Measurements from ENCODE around the gene NKIRAS2.
A peak's percentile ranks its signal among the peaks of the same experiment; 100 is the strongest.

The NKIRAS2 gene

DNA sequence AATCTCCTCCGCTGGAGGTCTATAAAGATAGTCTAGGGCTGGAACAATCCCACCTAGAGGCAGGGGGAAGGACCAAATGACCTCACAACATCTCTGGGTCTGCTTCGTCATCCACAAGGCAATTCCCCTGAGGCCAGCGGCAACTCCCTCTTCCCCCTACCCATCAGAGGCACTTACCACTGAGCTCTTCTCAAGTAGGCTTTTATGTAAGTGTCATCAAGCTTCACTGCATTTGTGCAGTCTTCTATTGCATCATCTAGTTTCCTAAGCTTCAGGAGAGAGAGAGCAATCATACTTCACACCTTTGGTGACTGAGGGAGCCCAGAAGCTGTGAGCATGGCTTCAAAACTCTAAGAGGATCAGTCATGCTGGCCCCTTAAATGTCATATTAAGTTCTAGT, 32.2 kb upstream of the NKIRAS2 start (continued):
- TF ChIP-seq, protein P1, sequence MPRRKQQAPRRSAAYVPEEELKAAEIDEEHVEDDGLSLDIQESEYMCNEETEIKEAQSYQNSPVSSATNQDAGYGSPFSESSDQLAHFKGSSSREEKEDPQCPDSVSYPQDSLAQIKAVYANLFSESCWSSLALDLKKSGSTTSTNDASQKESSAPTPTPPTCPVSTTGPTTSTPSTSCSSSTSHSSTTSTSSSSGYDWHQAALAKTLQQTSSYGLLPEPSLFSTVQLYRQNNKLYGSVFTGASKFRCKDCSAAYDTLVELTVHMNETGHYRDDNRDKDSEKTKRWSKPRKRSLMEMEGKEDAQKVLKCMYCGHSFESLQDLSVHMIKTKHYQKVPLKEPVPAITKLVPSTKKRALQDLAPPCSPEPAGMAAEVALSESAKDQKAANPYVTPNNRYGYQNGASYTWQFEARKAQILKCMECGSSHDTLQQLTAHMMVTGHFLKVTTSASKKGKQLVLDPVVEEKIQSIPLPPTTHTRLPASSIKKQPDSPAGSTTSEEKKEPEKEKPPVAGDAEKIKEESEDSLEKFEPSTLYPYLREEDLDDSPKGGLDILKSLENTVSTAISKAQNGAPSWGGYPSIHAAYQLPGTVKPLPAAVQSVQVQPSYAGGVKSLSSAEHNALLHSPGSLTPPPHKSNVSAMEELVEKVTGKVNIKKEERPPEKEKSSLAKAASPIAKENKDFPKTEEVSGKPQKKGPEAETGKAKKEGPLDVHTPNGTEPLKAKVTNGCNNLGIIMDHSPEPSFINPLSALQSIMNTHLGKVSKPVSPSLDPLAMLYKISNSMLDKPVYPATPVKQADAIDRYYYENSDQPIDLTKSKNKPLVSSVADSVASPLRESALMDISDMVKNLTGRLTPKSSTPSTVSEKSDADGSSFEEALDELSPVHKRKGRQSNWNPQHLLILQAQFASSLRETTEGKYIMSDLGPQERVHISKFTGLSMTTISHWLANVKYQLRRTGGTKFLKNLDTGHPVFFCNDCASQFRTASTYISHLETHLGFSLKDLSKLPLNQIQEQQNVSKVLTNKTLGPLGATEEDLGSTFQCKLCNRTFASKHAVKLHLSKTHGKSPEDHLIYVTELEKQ (tag by site-specific recombination; IDR thresholded peaks at IDR 0.05; ENCODE audit: borderline replicate concordance) = no peak
- no peak for TF ChIP-seq ZNF274 (IDR thresholded peaks at IDR 0.05; ENCODE audit: low read length)
- no peak for TF ChIP-seq ZNF274 (tag by site-specific recombination; IDR thresholded peaks at IDR 0.05; ENCODE audit: borderline replicate concordance)
- no peak for TF ChIP-seq ZNF174 (tag by site-specific recombination; IDR thresholded peaks at IDR 0.05)
- no peak for TF ChIP-seq YY1 (tag by site-specific recombination; IDR thresholded peaks at IDR 0.05)
- TF ChIP-seq ZNF366 (tag by site-specific recombination; conservative IDR thresholded peaks at IDR 0.05) = 0 out of 2 replicates have a peak, but pooled peaks have one; percentile 19
- peak; percentile 59 for TF ChIP-seq PATZ1 (tag by site-specific recombination; IDR thresholded peaks at IDR 0.05)
- no peak for TF ChIP-seq ZNF341 (tag by site-specific recombination; IDR thresholded peaks at IDR 0.05; ENCODE audit: low read depth)
- peak; percentile 88 for TF ChIP-seq ZBTB21 (tag by site-specific recombination; IDR thresholded peaks at IDR 0.05)
- TF ChIP-seq ZNF692 (tag by site-specific recombination; IDR thresholded peaks at IDR 0.05) = peak; percentile 66
- no peak for TF ChIP-seq EGR2 (tag by site-specific recombination; IDR thresholded peaks at IDR 0.05; ENCODE audit: low read depth)
- TF ChIP-seq ZBTB17 (tag by site-specific recombination; IDR thresholded peaks at IDR 0.05) = peak; percentile 38; the same call in 1 of the 2 replicates
- TF ChIP-seq OSR2 (tag by site-specific recombination; IDR thresholded peaks at IDR 0.05) = peak; percentile 82
- no peak for TF ChIP-seq SP2 (tag by site-specific recombination; IDR thresholded peaks at IDR 0.05)
- TF ChIP-seq PBX3 (CRISPR knock-in tag; IDR thresholded peaks at IDR 0.05) = no peak
- TF ChIP-seq, protein P2, sequence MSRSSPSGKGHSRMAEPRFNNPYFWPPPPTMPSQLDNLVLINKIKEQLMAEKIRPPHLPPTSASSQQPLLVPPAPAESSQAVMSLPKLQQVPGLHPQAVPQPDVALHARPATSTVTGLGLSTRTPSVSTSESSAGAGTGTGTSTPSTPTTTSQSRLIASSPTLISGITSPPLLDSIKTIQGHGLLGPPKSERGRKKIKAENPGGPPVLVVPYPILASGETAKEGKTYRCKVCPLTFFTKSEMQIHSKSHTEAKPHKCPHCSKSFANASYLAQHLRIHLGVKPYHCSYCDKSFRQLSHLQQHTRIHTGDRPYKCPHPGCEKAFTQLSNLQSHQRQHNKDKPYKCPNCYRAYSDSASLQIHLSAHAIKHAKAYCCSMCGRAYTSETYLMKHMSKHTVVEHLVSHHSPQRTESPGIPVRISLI (tag by site-specific recombination; IDR thresholded peaks at IDR 0.05) = no peak
- TF ChIP-seq, protein P3, sequence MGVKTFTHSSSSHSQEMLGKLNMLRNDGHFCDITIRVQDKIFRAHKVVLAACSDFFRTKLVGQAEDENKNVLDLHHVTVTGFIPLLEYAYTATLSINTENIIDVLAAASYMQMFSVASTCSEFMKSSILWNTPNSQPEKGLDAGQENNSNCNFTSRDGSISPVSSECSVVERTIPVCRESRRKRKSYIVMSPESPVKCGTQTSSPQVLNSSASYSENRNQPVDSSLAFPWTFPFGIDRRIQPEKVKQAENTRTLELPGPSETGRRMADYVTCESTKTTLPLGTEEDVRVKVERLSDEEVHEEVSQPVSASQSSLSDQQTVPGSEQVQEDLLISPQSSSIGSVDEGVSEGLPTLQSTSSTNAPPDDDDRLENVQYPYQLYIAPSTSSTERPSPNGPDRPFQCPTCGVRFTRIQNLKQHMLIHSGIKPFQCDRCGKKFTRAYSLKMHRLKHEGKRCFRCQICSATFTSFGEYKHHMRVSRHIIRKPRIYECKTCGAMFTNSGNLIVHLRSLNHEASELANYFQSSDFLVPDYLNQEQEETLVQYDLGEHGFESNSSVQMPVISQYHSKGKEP (tag by site-specific recombination; IDR thresholded peaks at IDR 0.05) = peak; percentile 88
- no peak for TF ChIP-seq ZNF548 (tag by site-specific recombination; IDR thresholded peaks at IDR 0.05)
- peak; percentile 47; the same call in 1 of the 2 replicates for TF ChIP-seq ZFP69B (tag by site-specific recombination; IDR thresholded peaks at IDR 0.05)
- TF ChIP-seq SP7 (tag by site-specific recombination; IDR thresholded peaks at IDR 0.05) = peak; percentile 59
- no peak for TF ChIP-seq ZNF645 (tag by site-specific recombination; IDR thresholded peaks at IDR 0.05)
- no peak for TF ChIP-seq TRIM28 (IDR thresholded peaks at IDR 0.05; ENCODE audit: borderline replicate concordance, low read length)
- no peak for TF ChIP-seq ZNF639 (tag by site-specific recombination; IDR thresholded peaks at IDR 0.05)
- TF ChIP-seq ZNF707 (tag by site-specific recombination; IDR thresholded peaks at IDR 0.05) = no peak
- TF ChIP-seq MEIS1 (CRISPR knock-in tag; IDR thresholded peaks at IDR 0.05; ENCODE audit: borderline replicate concordance) = no peak
- no peak for TF ChIP-seq ZNF585B (tag by site-specific recombination; IDR thresholded peaks at IDR 0.05)
- TF ChIP-seq ZNF626 (tag by site-specific recombination; IDR thresholded peaks at IDR 0.05) = no peak
- no peak for TF ChIP-seq ZNF571 (tag by site-specific recombination; IDR thresholded peaks at IDR 0.05)

All from HEK293 (cell line).